ENCODE measurements around the gene GAREM1. TPM values are rescaled to one million over a fixed set of nuclear protein-coding genes. Genes with fewer than 3 reads are reported as not detected.

The GAREM1 gene
- total and polyA plus RNA-seq, 2 of the 8 experiments (the other 6 are each of a cell fraction or from before 2014, with no cell fraction given), result 3.6 to 9.2 TPM

DNA sequence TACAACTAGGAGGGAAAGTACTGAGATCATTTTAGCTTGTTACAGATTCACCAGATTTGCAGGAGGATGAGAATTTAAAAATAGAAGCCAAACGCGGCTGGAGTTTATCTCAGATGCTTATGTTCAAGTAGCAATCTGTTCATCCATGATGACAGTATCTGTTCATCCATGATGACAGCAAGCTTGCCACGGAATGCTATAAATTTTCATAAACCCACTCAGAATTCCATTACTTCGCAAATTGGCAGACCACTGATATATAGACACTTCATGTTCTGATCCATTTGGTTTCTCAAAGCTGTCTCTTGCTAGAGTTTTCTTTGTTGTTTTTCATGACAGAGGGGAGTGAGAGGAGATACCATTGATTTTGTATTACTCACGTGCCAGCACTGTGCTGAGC, 84.2 kb downstream of the GAREM1 start (continued):
- TF ChIP-seq CHD7 (IDR thresholded peaks at IDR 0.05; ENCODE audit: insufficient replicate concordance, low read length) (no peak), ATF2 (IDR thresholded peaks at IDR 0.05; ENCODE audit: low read length) (no peak), TAF7 (optimal IDR thresholded peaks at IDR 0.05; ENCODE audit: borderline replicate concordance, low read depth, low read length) (no peak), POU5F1 (IDR thresholded peaks at IDR 0.05; ENCODE audit: low read depth, low read length) (no peak), SIRT6 (IDR thresholded peaks at IDR 0.05; ENCODE audit: low read length) (no peak), RAD21 (IDR thresholded peaks at IDR 0.05 in 1 of 2, conservative IDR thresholded peaks at IDR 0.05 in 1 of 2; ENCODE audit: low read depth in 2 of 2, low read length in 2 of 2) (no peak), KDM5A (IDR thresholded peaks at IDR 0.05; ENCODE audit: low read length) (no peak), MAFK (IDR thresholded peaks at IDR 0.05; ENCODE audit: low read depth, low read length) (no peak), BCL11A (IDR thresholded peaks at IDR 0.05; ENCODE audit: low read depth in 2 of 2, low read length in 2 of 2) (no peak), RBBP5 (IDR thresholded peaks at IDR 0.05; ENCODE audit: borderline replicate concordance, low read depth, low read length) (no peak)

Data from H1 (cell line).